ENCODE measurements around the gene RAP1GAP. TPM values are rescaled to one million over a fixed set of nuclear protein-coding genes. Genes with fewer than 3 reads are reported as not detected.

RAP1GAP gene
- total RNA-seq, 2 experiments from 2014 or later = 0.20 to 0.44 TPM

GRCh38 chr1:21586846-21587601, 82.1 kb downstream of the RAP1GAP start:
- DNase-seq (no peak), ATAC-seq (ENCODE audit: poor library complexity) (no peak)
- no peaks in the 10 kb centered on the region for H3K9me3 ChIP-seq (ENCODE audit: control insufficient read depth in 1 of 2, insufficient read depth in 1 of 2, low read length in 2 of 2)
- TF ChIP-seq CTCF (IDR thresholded peaks at IDR 0.05) = no peak
- H3K4me3 ChIP-seq (ENCODE audit: low read length) = no peak overlapping the region
- H3K27me3 ChIP-seq (ENCODE audit: control insufficient read depth in 1 of 2, insufficient read depth in 2 of 2, low read length in 2 of 2) = peaks cover 0 to 5% of the 10 kb centered on the region in 2 experiments
- H3K36me3 Mint-ChIP-seq (ENCODE audit: low read depth) = no peaks in the 10 kb centered on the region
- ChIA-PET POLR2A (no interaction called here), CTCF (no interaction called here)
- intact Hi-C loops (cut with DNase I, micrococcal nuclease) = no loop called here
- H3K27me3 Mint-ChIP-seq = peaks cover 42% of the 10 kb centered on the region
- no peaks in the 10 kb centered on the region for H3K36me3 ChIP-seq (ENCODE audit: insufficient read depth, low read length)
- H3K4me3 Mint-ChIP-seq = no peak overlapping the region
- no peaks in the 10 kb centered on the region for H3K4me1 Mint-ChIP-seq (ENCODE audit: low read depth)
- no peaks in the 10 kb centered on the region for H3K4me1 ChIP-seq (ENCODE audit: insufficient read depth, low read length)
- no peak overlapping the region for H3K27ac Mint-ChIP-seq
- no peaks in the 10 kb centered on the region for H3K9me3 Mint-ChIP-seq
- H3K27ac ChIP-seq (ENCODE audit: low read depth in 1 of 2, low read length in 2 of 2) = no peak overlapping the region

- intact Hi-C loops (cut with DNase I, micrococcal nuclease) = no loop called here
- Mint-ChIP-seq H3K9me3 (no peaks in the 10 kb centered on the region), H3K27me3 (peaks cover 40% of the 10 kb centered on the region), H3K4me1 (ENCODE audit: low read depth) (no peaks in the 10 kb centered on the region), H3K27ac (no peak overlapping the region), H3K4me3 (no peak overlapping the region), H3K36me3 (ENCODE audit: low read depth) (no peaks in the 10 kb centered on the region)
- POLR2A ChIA-PET = no interaction called here
- ATAC-seq (ENCODE audit: poor library complexity) (no peak), DNase-seq (no peak)
- peaks cover 0 to 5% of the 10 kb centered on the region in 2 experiments for H3K27me3 ChIP-seq (ENCODE audit: control insufficient read depth in 1 of 2, insufficient read depth in 2 of 2, low read length in 2 of 2)
- no peaks in the 10 kb centered on the region for H3K36me3 ChIP-seq (ENCODE audit: insufficient read depth, low read length)
- no peaks in the 10 kb centered on the region for H3K4me1 ChIP-seq (ENCODE audit: insufficient read depth, low read length)
- H3K9me3 ChIP-seq (ENCODE audit: control insufficient read depth in 1 of 2, insufficient read depth in 1 of 2, low read length in 2 of 2) = no peaks in the 10 kb centered on the region
- CTCF ChIA-PET = no interaction called here
- no peak overlapping the region for H3K4me3 ChIP-seq (ENCODE audit: low read length)
- H3K27ac ChIP-seq (ENCODE audit: low read depth in 1 of 2, low read length in 2 of 2) = no peak overlapping the region
- no peak for TF ChIP-seq CTCF (IDR thresholded peaks at IDR 0.05)
Measured at GRCh38 chr1:21586222-21586621, 82.9 kb downstream of the RAP1GAP start.

- H3K27ac ChIP-seq (ENCODE audit: low read depth in 1 of 2, low read length in 2 of 2) = no peak overlapping the region
- ChIA-PET POLR2A (no interaction called here), CTCF (no interaction called here)
- no peak overlapping the region for H3K4me3 ChIP-seq (ENCODE audit: low read length)
- no peaks in the 10 kb centered on the region for H3K36me3 Mint-ChIP-seq (ENCODE audit: low read depth)
- H3K4me3 Mint-ChIP-seq = no peak overlapping the region
- no peaks in the 10 kb centered on the region for H3K9me3 ChIP-seq (ENCODE audit: control insufficient read depth in 1 of 2, insufficient read depth in 1 of 2, low read length in 2 of 2)
- ATAC-seq (ENCODE audit: poor library complexity) = no peak
- peaks cover 34% of the 10 kb centered on the region for H3K27me3 Mint-ChIP-seq
- no peaks in the 10 kb centered on the region for H3K4me1 Mint-ChIP-seq (ENCODE audit: low read depth)
- H3K27ac Mint-ChIP-seq = no peak overlapping the region
- H3K9me3 Mint-ChIP-seq = no peaks in the 10 kb centered on the region
- H3K36me3 ChIP-seq (ENCODE audit: insufficient read depth, low read length) = no peaks in the 10 kb centered on the region
- peaks cover 0 to 3% of the 10 kb centered on the region in 2 experiments for H3K27me3 ChIP-seq (ENCODE audit: control insufficient read depth in 1 of 2, insufficient read depth in 2 of 2, low read length in 2 of 2)
- no peak for DNase-seq
- no peak for TF ChIP-seq CTCF (IDR thresholded peaks at IDR 0.05)
- H3K4me1 ChIP-seq (ENCODE audit: insufficient read depth, low read length) = no peaks in the 10 kb centered on the region
- intact Hi-C loops (cut with DNase I, micrococcal nuclease) = no loop called here
Measured at GRCh38 chr1:21585037-21585436, 84.1 kb downstream of the RAP1GAP start.

All from CD4-positive, alpha-beta T cell (primary cell).